IPS-NIHi11 (cell line): ENCODE data around the gene MEGF11.

Experiments used
- DNase-seq: peaks from one replicate; pipeline ENCODE4 v3.0.0; 2012; ENCODE audit warnings: mixed read lengths, low spot score

MEGF11 gene

GRCh38 chr15:65942436-65942835 is 311.1 kb downstream of the MEGF11 start:
- DNase-seq: no peak

GRCh38 chr15:65940618-65940909 is 313.0 kb downstream of the MEGF11 start:
- DNase-seq: no peak

- DNase-seq: no peak
Measured at GRCh38 chr15:65939901-65940617, 313.5 kb downstream of the MEGF11 start.

GRCh38 chr15:65938604-65939003 is 314.9 kb downstream of the MEGF11 start:
- no peak for DNase-seq

- no peak for DNase-seq
Measured at GRCh38 chr15:65937476-65937875, 316.1 kb downstream of the MEGF11 start.

GRCh38 chr15:65937054-65937453 is 316.5 kb downstream of the MEGF11 start:
- no peak for DNase-seq

- DNase-seq: no peak
Measured at GRCh38 chr15:65936282-65936681, 317.3 kb downstream of the MEGF11 start.

- DNase-seq: no peak
Measured at GRCh38 chr15:65935391-65935790, 318.2 kb downstream of the MEGF11 start.

GRCh38 chr15:65931221-65931620 is 322.3 kb downstream of the MEGF11 start:
- DNase-seq: no peak

- no peak for DNase-seq
Measured at GRCh38 chr15:65930134-65930533, 323.4 kb downstream of the MEGF11 start.

GRCh38 chr15:65929573-65929972 is 324.0 kb downstream of the MEGF11 start:
- no peak for DNase-seq

- DNase-seq: no peak
Measured at GRCh38 chr15:65927545-65927944, 326.0 kb downstream of the MEGF11 start.

- no peak for DNase-seq
Measured at GRCh38 chr15:65926899-65927298, 326.7 kb downstream of the MEGF11 start.

GRCh38 chr15:65926459-65926858 is 327.1 kb downstream of the MEGF11 start:
- no peak for DNase-seq

- no peak for DNase-seq
Measured at GRCh38 chr15:65925338-65925737, 328.2 kb downstream of the MEGF11 start.

- DNase-seq: no peak
Measured at GRCh38 chr15:65924004-65924403, 329.5 kb downstream of the MEGF11 start.

- DNase-seq: no peak
Measured at GRCh38 chr15:65923264-65923663, 330.3 kb downstream of the MEGF11 start.

GRCh38 chr15:65922621-65923020 is 330.9 kb downstream of the MEGF11 start:
- DNase-seq: no peak

GRCh38 chr15:65921780-65922179 is 331.8 kb downstream of the MEGF11 start:
- no peak for DNase-seq

- no peak for DNase-seq
Measured at GRCh38 chr15:65920825-65921309, 332.7 kb downstream of the MEGF11 start.

GRCh38 chr15:65920121-65920520 is 333.4 kb downstream of the MEGF11 start:
- DNase-seq: no peak

- DNase-seq: no peak
Measured at GRCh38 chr15:65919353-65919752, 334.2 kb downstream of the MEGF11 start.

GRCh38 chr15:65918945-65919344 is 334.6 kb downstream of the MEGF11 start:
- DNase-seq: no peak

GRCh38 chr15:65918357-65918920 is 335.1 kb downstream of the MEGF11 start:
- no peak for DNase-seq
